GM12873 (cell line): ENCODE results near the gene FAAH.

Experiments
- CTCF ChIP-seq: IDR thresholded peaks from 2 replicates; pipeline ENCODE4 v1.5.1; 2012; ENCODE audit warnings: low read depth, mild to moderate bottlenecking, moderate library complexity, low read length, control low read depth; ENCODE audit not compliant: insufficient read depth; ENCODE audit errors: missing control alignments

Gene FAAH

DNA sequence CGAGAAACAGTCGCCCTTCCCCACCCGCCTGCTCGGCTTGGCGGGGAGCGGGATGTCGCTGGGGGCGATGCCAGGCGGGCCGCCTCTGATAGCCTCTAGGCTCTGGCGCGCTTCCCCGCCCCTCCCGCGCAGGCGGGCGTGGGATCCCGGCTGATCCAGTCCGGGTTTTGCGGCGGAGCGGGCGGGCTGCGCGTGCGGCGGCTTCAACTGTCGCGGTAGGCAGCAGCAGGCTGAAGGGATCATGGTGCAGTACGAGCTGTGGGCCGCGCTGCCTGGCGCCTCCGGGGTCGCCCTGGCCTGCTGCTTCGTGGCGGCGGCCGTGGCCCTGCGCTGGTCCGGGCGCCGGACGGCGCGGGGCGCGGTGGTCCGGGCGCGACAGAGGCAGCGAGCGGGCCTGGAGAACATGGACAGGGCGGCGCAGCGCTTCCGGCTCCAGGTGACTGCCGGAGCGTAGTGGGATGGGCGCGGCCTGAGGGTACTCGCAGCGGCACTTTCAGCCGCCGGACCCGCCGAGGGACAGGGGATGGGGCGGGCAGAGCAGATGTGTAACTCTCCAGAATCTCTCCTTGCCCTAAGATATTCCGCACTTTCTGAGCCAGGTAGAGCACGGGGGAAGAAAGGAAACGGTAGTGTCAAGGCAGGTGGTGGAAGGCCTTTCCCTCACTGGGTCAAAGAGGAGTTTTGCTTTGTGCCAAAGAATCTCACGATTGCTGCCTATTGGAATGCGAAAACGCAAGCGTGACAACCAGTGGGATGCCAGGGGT, at the start of gene FAAH:
TSS of gene FAAH (plus strand) at position 210 of the 764 bp plus-strand sequence. CDS start at position 242, 32 bp downstream.
- no peak for TF ChIP-seq CTCF

GRCh38 chr1:46344481-46344880, 49.6 kb upstream of the FAAH start:
- TF ChIP-seq CTCF: no peak

- TF ChIP-seq CTCF: no peak
These were observed 48.8 kb upstream of the FAAH start for GRCh38 chr1:46345281-46345680.

GRCh38 chr1:46352363-46352762, 41.8 kb upstream of the FAAH start:
- no peak for TF ChIP-seq CTCF

DNA sequence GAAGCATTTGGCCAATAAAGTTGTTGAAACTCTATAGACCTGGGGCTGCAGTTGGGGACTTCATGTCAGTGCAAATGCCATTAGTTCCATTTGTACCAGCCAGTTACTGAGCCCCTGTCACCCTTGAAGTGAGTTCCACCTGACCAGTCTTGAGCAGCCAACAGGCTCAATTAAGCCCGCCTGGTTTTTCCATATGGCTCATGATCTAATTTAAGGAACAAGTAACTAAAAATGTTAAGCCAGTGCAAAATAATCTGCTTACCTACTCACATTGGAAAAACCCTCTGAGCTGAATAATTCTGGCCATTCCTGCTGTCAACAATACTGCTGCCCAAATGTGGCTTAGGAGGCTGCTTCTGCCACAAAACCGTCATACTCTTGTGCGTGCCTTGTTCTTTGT, 32.0 kb upstream of the FAAH start:
- TF ChIP-seq CTCF: no peak

- no peak for TF ChIP-seq CTCF
These were observed 31.0 kb upstream of the FAAH start for GRCh38 chr1:46363121-46363520.

DNA sequence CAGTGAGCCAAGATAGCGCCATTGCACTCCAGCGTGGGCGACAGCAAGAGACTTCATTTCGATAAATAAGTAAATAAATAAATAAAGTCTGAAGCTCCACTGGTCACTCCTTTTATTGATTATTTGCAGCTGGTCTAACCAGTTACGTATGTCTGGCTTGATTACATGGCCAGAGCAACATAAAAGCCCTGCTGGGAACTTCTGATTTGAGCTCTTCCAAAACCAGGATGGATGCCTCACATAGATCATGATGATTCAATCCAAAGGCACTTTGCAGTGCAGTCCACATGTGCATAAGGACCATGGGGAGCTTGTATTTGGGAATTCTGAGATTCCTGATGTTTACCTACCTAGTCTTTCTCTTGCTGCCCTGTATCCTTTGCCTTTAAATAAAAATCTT, 29.5 kb upstream of the FAAH start:
- no peak for TF ChIP-seq CTCF

- no peak for TF ChIP-seq CTCF
These were observed 27.0 kb upstream of the FAAH start for GRCh38 chr1:46367072-46367471.
